ENCODE results near the gene COG2. TPM values are rescaled to one million over a fixed set of nuclear protein-coding genes. Genes with fewer than 3 reads are reported as not detected.
A peak's percentile ranks its signal among the peaks of the same experiment; 100 is the strongest.

The COG2 gene
- total RNA-seq, 4 donors from 2014 or later = 21.5 to 46.5 (median 27.4) TPM

DNA sequence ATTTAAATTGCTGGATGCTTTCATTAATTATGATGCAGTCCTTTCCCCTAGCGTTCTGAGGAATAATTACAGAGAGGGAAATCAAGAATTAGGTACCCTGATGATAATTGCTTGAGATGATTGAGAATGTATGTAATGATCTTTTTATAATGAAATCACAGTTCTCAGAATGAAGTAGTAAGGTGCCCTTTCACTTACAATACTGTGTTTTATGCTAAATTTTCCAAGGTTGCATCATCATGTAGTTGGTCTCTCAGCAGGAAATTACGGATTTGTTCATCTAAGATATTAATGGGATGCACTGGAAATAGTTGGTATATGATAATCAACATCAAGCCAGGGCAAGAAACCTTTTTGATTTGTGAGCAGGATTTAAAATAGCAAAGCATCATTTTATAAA is 37.5 kb downstream of the COG2 start:
- H3K9me3 ChIP-seq = no peaks in the 10 kb centered on the region
- no peaks in the 10 kb centered on the region for H3K27me3 ChIP-seq
- peaks cover 13 to 20% of the 10 kb centered on the region in 2 donors for H3K4me1 ChIP-seq
- H3K27ac ChIP-seq = no peak overlapping the region
- ATAC-seq (no peak), DNase-seq (no peak)
- in situ Hi-C loops (cut with MboI; ENCODE audit: low sequenced_read_pairs in 4 of 4) (no loop called here), intact Hi-C loops (cut with DNase I; ENCODE audit: low total_unique reads) (no loop called here)
- peaks cover 0 to 69% of the 10 kb centered on the region in 2 donors for H3K36me3 ChIP-seq
- TF ChIP-seq POLR2A (IDR thresholded peaks at IDR 0.05) = no peak
- TF ChIP-seq, protein P1, sequence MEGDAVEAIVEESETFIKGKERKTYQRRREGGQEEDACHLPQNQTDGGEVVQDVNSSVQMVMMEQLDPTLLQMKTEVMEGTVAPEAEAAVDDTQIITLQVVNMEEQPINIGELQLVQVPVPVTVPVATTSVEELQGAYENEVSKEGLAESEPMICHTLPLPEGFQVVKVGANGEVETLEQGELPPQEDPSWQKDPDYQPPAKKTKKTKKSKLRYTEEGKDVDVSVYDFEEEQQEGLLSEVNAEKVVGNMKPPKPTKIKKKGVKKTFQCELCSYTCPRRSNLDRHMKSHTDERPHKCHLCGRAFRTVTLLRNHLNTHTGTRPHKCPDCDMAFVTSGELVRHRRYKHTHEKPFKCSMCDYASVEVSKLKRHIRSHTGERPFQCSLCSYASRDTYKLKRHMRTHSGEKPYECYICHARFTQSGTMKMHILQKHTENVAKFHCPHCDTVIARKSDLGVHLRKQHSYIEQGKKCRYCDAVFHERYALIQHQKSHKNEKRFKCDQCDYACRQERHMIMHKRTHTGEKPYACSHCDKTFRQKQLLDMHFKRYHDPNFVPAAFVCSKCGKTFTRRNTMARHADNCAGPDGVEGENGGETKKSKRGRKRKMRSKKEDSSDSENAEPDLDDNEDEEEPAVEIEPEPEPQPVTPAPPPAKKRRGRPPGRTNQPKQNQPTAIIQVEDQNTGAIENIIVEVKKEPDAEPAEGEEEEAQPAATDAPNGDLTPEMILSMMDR (IDR thresholded peaks at IDR 0.05 in 4 of 5, conservative IDR thresholded peaks at IDR 0.05 in 1 of 5) = no peak
- H3K4me3 ChIP-seq = no peak overlapping the region

DNA sequence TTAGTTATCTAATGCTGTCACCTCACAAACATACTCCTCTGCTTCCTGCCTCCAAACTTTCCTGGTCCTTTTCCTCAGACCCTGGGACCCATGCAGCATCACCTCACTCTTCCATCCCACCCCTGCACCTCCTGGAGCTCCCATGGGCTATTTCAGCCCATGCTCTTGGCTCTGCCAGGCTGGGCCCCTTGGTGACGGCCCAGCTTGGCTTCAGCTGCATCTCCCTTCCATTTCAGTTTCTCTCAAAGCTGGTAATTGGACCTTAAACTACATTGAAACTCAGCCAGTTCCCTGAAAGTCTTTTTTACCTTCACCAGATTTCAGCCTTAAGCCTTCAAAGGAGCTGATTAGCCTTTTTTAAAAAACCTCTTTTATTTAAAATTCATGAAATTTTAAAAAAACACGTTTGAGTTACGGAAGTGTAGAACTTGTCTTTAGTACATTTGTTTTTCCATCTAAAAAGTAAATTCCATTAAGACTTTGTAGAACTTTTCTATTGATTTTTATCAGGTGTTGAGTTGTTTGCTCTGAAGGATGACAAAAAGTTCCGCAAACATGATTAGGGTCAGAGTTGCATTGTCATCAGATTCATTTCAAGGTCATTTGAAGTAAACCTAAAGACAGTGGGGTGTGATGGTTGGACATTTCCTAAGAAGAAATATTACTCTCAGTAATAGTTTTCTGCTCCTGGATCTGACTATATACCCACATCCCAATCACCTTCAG is 38.2 kb downstream of the COG2 start:
- Histone ChIP-seq H3K4me1 (peaks cover 13 to 20% of the 10 kb centered on the region in 2 donors), H3K36me3 (peaks cover 0 to 69% of the 10 kb centered on the region in 2 donors), H3K4me3 (no peak overlapping the region), H3K27ac (no peak overlapping the region), H3K27me3 (no peaks in the 10 kb centered on the region), H3K9me3 (no peaks in the 10 kb centered on the region)
- DNase-seq (no peak), ATAC-seq (no peak)
- intact Hi-C loops (cut with DNase I; ENCODE audit: low total_unique reads) = no loop called here
- TF ChIP-seq, protein P1 (IDR thresholded peaks at IDR 0.05 in 4 of 5, conservative IDR thresholded peaks at IDR 0.05 in 1 of 5) = no peak
- no peak for TF ChIP-seq POLR2A (IDR thresholded peaks at IDR 0.05)
- in situ Hi-C loops (cut with MboI; ENCODE audit: low sequenced_read_pairs in 4 of 4) = no loop called here

DNA sequence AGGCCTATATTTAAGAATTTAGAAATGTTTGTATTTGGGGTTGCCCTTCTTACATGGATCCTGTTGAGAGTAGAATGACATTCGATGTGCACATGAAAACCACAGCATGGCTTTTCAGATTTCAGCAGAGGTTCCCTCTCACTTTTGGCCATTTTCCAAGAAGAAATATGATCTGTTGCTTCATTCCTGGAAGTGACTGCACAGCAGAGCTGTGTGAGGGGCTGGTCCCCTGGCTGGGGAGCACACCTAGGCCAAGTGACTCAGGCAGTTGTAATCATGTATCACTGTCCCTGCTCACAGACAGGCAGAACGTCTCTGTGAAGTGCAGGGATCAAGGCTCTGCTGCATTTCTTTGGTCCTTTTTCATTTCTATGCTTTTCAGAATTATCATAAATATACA is 39.3 kb downstream of the COG2 start:
- peaks cover 13 to 20% of the 10 kb centered on the region in 2 donors for H3K4me1 ChIP-seq
- H3K27ac ChIP-seq = peak overlapping the region in 3 of 4 donors; percentile 41 to 57 (median 55)
- no peak for TF ChIP-seq POLR2A (IDR thresholded peaks at IDR 0.05)
- TF ChIP-seq, protein P1 (IDR thresholded peaks at IDR 0.05 in 4 of 5, conservative IDR thresholded peaks at IDR 0.05 in 1 of 5) = no peak
- H3K4me3 ChIP-seq = no peak overlapping the region
- in situ Hi-C loops (cut with MboI; ENCODE audit: low sequenced_read_pairs in 4 of 4) = no loop called here
- peaks cover 0 to 69% of the 10 kb centered on the region in 2 donors for H3K36me3 ChIP-seq
- H3K9me3 ChIP-seq = no peaks in the 10 kb centered on the region
- intact Hi-C loops (cut with DNase I; ENCODE audit: low total_unique reads) = no loop called here
- ATAC-seq = peak; percentile 85 to 97
- no peaks in the 10 kb centered on the region for H3K27me3 ChIP-seq
- peak; percentile 29 to 69 for DNase-seq

DNA sequence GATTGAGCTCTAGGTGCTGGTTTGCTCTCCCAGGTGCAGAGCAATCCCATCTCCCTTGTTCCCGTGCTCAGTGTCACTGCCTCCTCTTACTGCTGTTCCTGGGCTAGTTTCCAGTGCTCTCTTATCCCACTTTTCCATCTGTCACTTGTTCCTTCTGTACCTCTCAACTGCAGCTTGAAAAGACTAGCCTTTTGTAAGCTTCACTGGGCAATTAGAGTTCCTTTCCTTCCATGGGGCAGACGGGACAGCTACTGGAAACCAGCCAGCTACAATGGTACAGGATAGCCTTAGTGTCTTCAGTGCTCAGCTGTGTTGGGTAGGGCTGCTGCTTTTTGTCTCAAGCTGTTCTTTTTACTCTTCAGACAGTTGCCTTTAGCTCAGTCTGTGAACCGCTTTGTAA is 40.0 kb downstream of the COG2 start:
- in situ Hi-C loops (cut with MboI; ENCODE audit: low sequenced_read_pairs in 4 of 4) = no loop called here

More for the DNA sequence above, 40.0 kb downstream of the COG2 start:
- intact Hi-C loops (cut with DNase I; ENCODE audit: low total_unique reads) = no loop called here
- no peaks in the 10 kb centered on the region for H3K9me3 ChIP-seq
- peaks cover 0 to 71% of the 10 kb centered on the region in 2 donors for H3K36me3 ChIP-seq
- no peak overlapping the region for H3K4me3 ChIP-seq
- H3K4me1 ChIP-seq = peaks cover 13 to 20% of the 10 kb centered on the region in 2 donors
- peak overlapping the region in 3 of 4 donors; percentile 41 to 57 (median 55) for H3K27ac ChIP-seq
- no peak for TF ChIP-seq POLR2A (IDR thresholded peaks at IDR 0.05)
- TF ChIP-seq, protein P1 (IDR thresholded peaks at IDR 0.05 in 4 of 5, conservative IDR thresholded peaks at IDR 0.05 in 1 of 5) = no peak
- peak; percentile 41 to 51 for ATAC-seq
- no peaks in the 10 kb centered on the region for H3K27me3 ChIP-seq
- peak in 1 of 2 donors; percentile 14 for DNase-seq

Measured in gastrocnemius medialis (tissue), 4 donors.